HEK293 (cell line): ENCODE results near the gene TPRG1.

Experiments
- YY1 ChIP-seq: fragments of 450-650 bp; formaldehyde crosslinking; IDR thresholded peaks from 2 replicates; pipeline ENCODE4 v1.5.1; 2018; ENCODE audit warnings: missing biosample characterization, missing genetic modification characterization
- TF ChIP-seq, protein P1 (sequence below): fragments of 450-650 bp; formaldehyde crosslinking; conservative IDR thresholded peaks from 2 replicates; pipeline ENCODE4 v1.5.1; 2016; ENCODE audit warnings: low read depth, missing biosample characterization, missing genetic modification characterization

DNA sequence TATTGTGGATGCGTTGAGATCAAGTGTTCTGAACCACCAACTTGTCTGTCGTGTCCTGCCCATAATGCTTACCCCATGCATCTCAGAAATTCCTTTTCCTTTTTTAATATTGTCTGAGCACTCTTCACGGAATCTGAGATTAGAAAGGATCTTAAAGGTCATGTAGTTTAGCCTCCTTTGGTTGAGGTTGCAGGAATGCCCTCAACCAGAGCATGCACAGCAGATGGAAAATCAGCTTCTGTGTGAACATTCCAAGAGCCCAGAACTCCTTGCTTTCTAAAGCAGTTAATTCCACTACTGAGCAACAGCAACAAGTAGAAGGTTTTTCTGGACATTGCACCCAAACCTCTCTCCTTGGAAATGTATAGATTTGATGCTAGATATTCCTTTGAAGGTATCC, 153.7 kb downstream of the TPRG1 start:
- TF ChIP-seq YY1 (tag by site-specific recombination), result no peak
- TF ChIP-seq, protein P1, sequence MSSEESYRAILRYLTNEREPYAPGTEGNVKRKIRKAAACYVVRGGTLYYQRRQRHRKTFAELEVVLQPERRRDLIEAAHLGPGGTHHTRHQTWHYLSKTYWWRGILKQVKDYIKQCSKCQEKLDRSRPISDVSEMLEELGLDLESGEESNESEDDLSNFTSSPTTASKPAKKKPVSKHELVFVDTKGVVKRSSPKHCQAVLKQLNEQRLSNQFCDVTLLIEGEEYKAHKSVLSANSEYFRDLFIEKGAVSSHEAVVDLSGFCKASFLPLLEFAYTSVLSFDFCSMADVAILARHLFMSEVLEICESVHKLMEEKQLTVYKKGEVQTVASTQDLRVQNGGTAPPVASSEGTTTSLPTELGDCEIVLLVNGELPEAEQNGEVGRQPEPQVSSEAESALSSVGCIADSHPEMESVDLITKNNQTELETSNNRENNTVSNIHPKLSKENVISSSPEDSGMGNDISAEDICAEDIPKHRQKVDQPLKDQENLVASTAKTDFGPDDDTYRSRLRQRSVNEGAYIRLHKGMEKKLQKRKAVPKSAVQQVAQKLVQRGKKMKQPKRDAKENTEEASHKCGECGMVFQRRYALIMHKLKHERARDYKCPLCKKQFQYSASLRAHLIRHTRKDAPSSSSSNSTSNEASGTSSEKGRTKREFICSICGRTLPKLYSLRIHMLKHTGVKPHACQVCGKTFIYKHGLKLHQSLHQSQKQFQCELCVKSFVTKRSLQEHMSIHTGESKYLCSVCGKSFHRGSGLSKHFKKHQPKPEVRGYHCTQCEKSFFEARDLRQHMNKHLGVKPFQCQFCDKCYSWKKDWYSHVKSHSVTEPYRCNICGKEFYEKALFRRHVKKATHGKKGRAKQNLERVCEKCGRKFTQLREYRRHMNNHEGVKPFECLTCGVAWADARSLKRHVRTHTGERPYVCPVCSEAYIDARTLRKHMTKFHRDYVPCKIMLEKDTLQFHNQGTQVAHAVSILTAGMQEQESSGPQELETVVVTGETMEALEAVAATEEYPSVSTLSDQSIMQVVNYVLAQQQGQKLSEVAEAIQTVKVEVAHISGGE (tag by site-specific recombination), result no peak
